ENCODE measurements around the gene SNX14.

SNX14 gene

GRCh38 chr6:85465762-85466161 is 127.9 kb downstream of the SNX14 start:
- no peak for DNase-seq (ENCODE audit: low read depth in 1 of 2, low spot score in 1 of 2)

GRCh38 chr6:85464722-85465150 is 128.9 kb downstream of the SNX14 start:
- DNase-seq (ENCODE audit: low read depth in 1 of 2, low spot score in 1 of 2) = no peak

- no peak for DNase-seq (ENCODE audit: low read depth in 1 of 2, low spot score in 1 of 2)
Observed at GRCh38 chr6:85464260-85464644, 129.4 kb downstream of the SNX14 start.

GRCh38 chr6:85463621-85464259 is 129.9 kb downstream of the SNX14 start:
- DNase-seq (ENCODE audit: low read depth in 1 of 2, low spot score in 1 of 2) = no peak

GRCh38 chr6:85462673-85463072 is 131.0 kb downstream of the SNX14 start:
- no peak for DNase-seq (ENCODE audit: low read depth in 1 of 2, low spot score in 1 of 2)

GRCh38 chr6:85461798-85462170 is 131.9 kb downstream of the SNX14 start:
- no peak for DNase-seq (ENCODE audit: low read depth in 1 of 2, low spot score in 1 of 2)

GRCh38 chr6:85460921-85461797 is 132.5 kb downstream of the SNX14 start:
- DNase-seq (ENCODE audit: low read depth in 1 of 2, low spot score in 1 of 2) = no peak

GRCh38 chr6:85460154-85460920 is 133.3 kb downstream of the SNX14 start:
- DNase-seq (ENCODE audit: low read depth in 1 of 2, low spot score in 1 of 2) = no peak

- no peak for DNase-seq (ENCODE audit: low read depth in 1 of 2, low spot score in 1 of 2)
Observed at GRCh38 chr6:85459224-85459901, 134.3 kb downstream of the SNX14 start.

- DNase-seq (ENCODE audit: low read depth in 1 of 2, low spot score in 1 of 2) = no peak
Observed at GRCh38 chr6:85458782-85459181, 134.9 kb downstream of the SNX14 start.

GRCh38 chr6:85458184-85458583 is 135.5 kb downstream of the SNX14 start:
- no peak for DNase-seq (ENCODE audit: low read depth in 1 of 2, low spot score in 1 of 2)

GRCh38 chr6:85456782-85457181 is 136.9 kb downstream of the SNX14 start:
- no peak for DNase-seq (ENCODE audit: low read depth in 1 of 2, low spot score in 1 of 2)
